Thyroid gland (tissue), 4 donors: ENCODE results near the gene GPATCH2. TPM values are rescaled to one million over a fixed set of nuclear protein-coding genes. Genes with fewer than 3 reads are reported as not detected.
"Not testable (repeated sequence)": the region's sequence is repeated elsewhere in the genome, so short reads cannot be mapped to it uniquely, and the experiment has no call there.

Experiments
- DNase-seq, 2 donors: peaks; one replicate each; pipeline ENCODE4 v3.0.0-alpha.2; 2019
- H3K27ac ChIP-seq, 3 donors: fragments of 200-600 bp; sonication (generic); 1 replicate in 2 of 3; 2 replicates in 1 of 3; pipeline ENCODE4 v1.5.1; 2016 to 2019; ENCODE audit warnings: mild to moderate bottlenecking in 1 of 3, moderate library complexity in 1 of 3
- H3K27me3 ChIP-seq: fragments of 200-600 bp; sonication (generic); one replicate; pipeline ENCODE4 v1.5.1; 2019
- H3K36me3 ChIP-seq, 2 donors: fragments of 200-600 bp; sonication (generic); one replicate each; pipeline ENCODE4 v1.5.1; 2016 to 2019
- H3K4me1 ChIP-seq, 2 donors: fragments of 200-600 bp; sonication (generic); one replicate each; pipeline ENCODE4 v1.5.1; 2017 to 2019
- H3K4me3 ChIP-seq, 3 donors: fragments of 200-600 bp; sonication (generic); replicated peaks in 1 of 3; 1 replicate in 2 of 3; 2 replicates in 1 of 3; pipeline ENCODE4 v1.5.1; 2016; ENCODE audit warnings: mild to moderate bottlenecking in 1 of 3
- H3K9me3 ChIP-seq: fragments of 200-600 bp; sonication (generic); one replicate; pipeline ENCODE4 v1.5.1; 2017
- CTCF ChIP-seq, 6 experiments: fragments of 200-600 bp in 3 of 6; fragments of 450-650 bp in 3 of 6; sonication (generic) in 3 of 6; IDR thresholded peaks; one replicate each; pipeline ENCODE4 v1.5.1; 2016 to 2019; ENCODE audit warnings: antibody characterized with exemption in 6 of 6, mild to moderate bottlenecking in 2 of 6, inconsistent platforms in 1 of 6, moderate library complexity in 1 of 6
- POLR2A ChIP-seq, 2 donors: fragments of 450-650 bp; IDR thresholded peaks; one replicate each; pipeline ENCODE4 v1.6.1; 2017; ENCODE audit warnings: antibody characterized with exemption in 2 of 2, mild to moderate bottlenecking in 2 of 2, moderate library complexity in 1 of 2
- WGBS, 2 donors: methylation state at CpG; one replicate each; pipeline ENCODE4 v1.1.5; 2017; 5-methylcytosine and 5-hydroxymethylcytosine counted together
- intact Hi-C: fragments of 100-400 bp; cut with DNase I; formaldehyde crosslinking; loops from one replicate; pipeline ENCODE4 v1.15.1; 2023
- total RNA-seq, 4 donors: library from RNA; depleted of rRNA; stranded (reverse); fragments of >200 nt; gene quantifications; one replicate each; pipeline ENCODE4 v1.2.3, GENCODE V29; 2016

GPATCH2 gene
- total RNA-seq, 4 donors from 2014 or later = 21.4 to 47.9 (median 34.0) TPM

DNA sequence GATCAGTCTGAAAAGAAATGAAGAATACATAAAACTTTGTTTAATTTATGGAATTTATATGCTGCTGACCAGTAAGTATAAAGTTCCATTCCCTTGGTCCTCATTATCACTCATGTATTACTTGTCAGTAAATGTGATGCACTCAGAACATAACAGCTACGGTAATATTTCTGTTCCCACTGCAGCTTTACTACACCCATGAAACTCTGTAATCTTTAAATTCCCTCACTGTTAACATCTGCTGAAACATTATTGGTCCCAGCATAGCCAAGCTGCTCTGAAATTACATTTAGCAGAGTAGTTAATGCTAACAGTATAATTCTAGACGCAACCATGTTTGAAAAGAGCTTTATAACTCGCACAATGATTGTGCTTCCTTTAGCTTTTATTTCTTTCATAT, 238.4 kb downstream of the GPATCH2 start:
- no peaks in the 10 kb centered on the region for H3K4me1 ChIP-seq
- H3K27ac ChIP-seq = no peak overlapping the region
- H3K4me3 ChIP-seq = no peak overlapping the region
- DNase-seq = no peak
- H3K9me3 ChIP-seq = no peaks in the 10 kb centered on the region
- 89 to 90% methylated on average over 3 of the region's 3 CpGs for WGBS, 2 donors
- H3K36me3 ChIP-seq = no peaks in the 10 kb centered on the region
- no peaks in the 10 kb centered on the region for H3K27me3 ChIP-seq
- TF ChIP-seq POLR2A (IDR thresholded peaks at IDR 0.05) (no peak), CTCF (IDR thresholded peaks at IDR 0.05) (no peak)
- intact Hi-C loops = no loop called here

GRCh38 chr1:217389895-217390294, 241.0 kb downstream of the GPATCH2 start:
- intact Hi-C loops = no loop called here
- DNase-seq = no peak
- Histone ChIP-seq H3K4me1 (no peaks in the 10 kb centered on the region), H3K4me3 (no peak overlapping the region), H3K9me3 (no peaks in the 10 kb centered on the region), H3K27ac (no peak overlapping the region), H3K36me3 (no peaks in the 10 kb centered on the region), H3K27me3 (no peaks in the 10 kb centered on the region)
- TF ChIP-seq POLR2A (IDR thresholded peaks at IDR 0.05) = no peak
- no peak for TF ChIP-seq CTCF (IDR thresholded peaks at IDR 0.05)
- 89% methylated on average over 5 of the region's 5 CpGs for WGBS, 2 donors

- no peak overlapping the region for H3K27ac ChIP-seq
- intact Hi-C loops = no loop called here
- no peaks in the 10 kb centered on the region for H3K27me3 ChIP-seq
- H3K4me3 ChIP-seq = no peak overlapping the region
- 87 to 89% methylated on average over 9 of the region's 9 CpGs for WGBS, 2 donors
- TF ChIP-seq CTCF (IDR thresholded peaks at IDR 0.05) = no peak
- DNase-seq = no peak
- H3K4me1 ChIP-seq = no peaks in the 10 kb centered on the region
- no peaks in the 10 kb centered on the region for H3K36me3 ChIP-seq
- no peaks in the 10 kb centered on the region for H3K9me3 ChIP-seq
Measured at GRCh38 chr1:217388522-217389065, 242.3 kb downstream of the GPATCH2 start.

GRCh38 chr1:217381773-217382172, 249.1 kb downstream of the GPATCH2 start:
- intact Hi-C loops, DNase-seq, H3K4me1 ChIP-seq, H3K4me3 ChIP-seq, H3K27me3 ChIP-seq, H3K36me3 ChIP-seq, H3K27ac ChIP-seq, H3K9me3 ChIP-seq: not testable (repeated sequence)
- WGBS, 2 donors = 28 to 31% methylated on average over 2 of the region's 2 CpGs

DNA sequence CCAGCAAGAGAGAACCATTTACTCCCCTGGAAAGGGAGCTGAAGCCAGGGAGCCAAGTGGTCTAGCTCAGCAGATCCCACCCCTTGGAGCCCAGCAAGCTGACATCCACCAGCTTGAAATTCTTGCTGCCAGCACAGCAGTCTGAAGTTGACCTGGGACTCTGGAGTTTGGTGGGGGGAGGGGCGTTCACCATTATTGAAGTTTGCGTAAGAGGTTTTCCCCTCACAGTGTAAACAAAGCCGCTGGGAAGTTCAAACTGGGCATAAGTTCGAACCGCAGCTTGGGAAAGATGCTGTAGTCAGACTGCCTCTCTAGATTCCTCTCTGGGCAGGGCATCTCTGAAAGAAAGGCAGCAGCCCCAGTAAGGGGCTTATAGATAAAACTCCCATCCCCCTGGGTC, 251.1 kb downstream of the GPATCH2 start:
- DNase-seq = not testable (repeated sequence)

DNA sequence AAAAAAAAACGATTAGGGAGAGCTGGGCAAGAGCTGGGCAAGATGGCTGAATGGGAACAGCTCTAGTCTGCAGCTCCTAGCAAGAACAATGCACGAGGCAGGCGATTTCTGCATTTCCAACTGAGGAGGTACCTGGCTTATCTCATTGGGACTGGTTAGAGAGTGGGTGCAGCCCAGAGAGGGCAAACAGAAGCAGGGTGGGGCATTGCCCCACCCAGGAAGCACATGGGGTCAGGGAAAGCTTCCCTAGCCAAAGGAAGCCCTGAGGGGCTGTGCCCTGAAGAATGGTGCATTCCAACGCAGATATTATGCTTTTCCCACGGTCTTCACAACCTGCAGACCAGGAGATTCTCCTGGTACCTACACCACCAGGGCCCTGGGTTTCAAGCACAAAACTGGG, 251.6 kb downstream of the GPATCH2 start:
- no peak overlapping the region for H3K4me3 ChIP-seq
- no peaks in the 10 kb centered on the region for H3K36me3 ChIP-seq
- H3K27ac ChIP-seq = no peak overlapping the region
- intact Hi-C loops = no loop called here
- H3K27me3 ChIP-seq = no peaks in the 10 kb centered on the region
- WGBS, 2 donors = 83 to 87% methylated on average over 5 of the region's 5 CpGs
- no peak for DNase-seq
- H3K9me3 ChIP-seq = no peaks in the 10 kb centered on the region
- H3K4me1 ChIP-seq = no peaks in the 10 kb centered on the region
- no peak for TF ChIP-seq CTCF (IDR thresholded peaks at IDR 0.05)
- no peak for TF ChIP-seq POLR2A (IDR thresholded peaks at IDR 0.05)

More for the DNA sequence above, 251.1 kb downstream of the GPATCH2 start:
- H3K27ac ChIP-seq, intact Hi-C loops, H3K9me3 ChIP-seq, H3K36me3 ChIP-seq, H3K27me3 ChIP-seq, H3K4me3 ChIP-seq, H3K4me1 ChIP-seq: not testable (repeated sequence)
- WGBS, 2 donors = 77 to 80% methylated on average over 5 of the region's 5 CpGs

Other genes starting within 250 kb of the GPATCH2 start
- gene SPATA17, start 254 bp upstream of the GPATCH2 start, total RNA-seq = 1 to 10 TPM; 1.2 to 5.8 (median 3.2) TPM